ENCODE results near the gene PDPR. TPM values are rescaled to one million over a fixed set of nuclear protein-coding genes. Genes with fewer than 3 reads are reported as not detected.
"Not testable (repeated sequence)": the region's sequence is repeated elsewhere in the genome, so short reads cannot be mapped to it uniquely, and the experiment has no call there.

Gene PDPR
- total and polyA plus RNA-seq, 2 experiments from 2014 or later: 8.7 to 35.0 TPM

DNA sequence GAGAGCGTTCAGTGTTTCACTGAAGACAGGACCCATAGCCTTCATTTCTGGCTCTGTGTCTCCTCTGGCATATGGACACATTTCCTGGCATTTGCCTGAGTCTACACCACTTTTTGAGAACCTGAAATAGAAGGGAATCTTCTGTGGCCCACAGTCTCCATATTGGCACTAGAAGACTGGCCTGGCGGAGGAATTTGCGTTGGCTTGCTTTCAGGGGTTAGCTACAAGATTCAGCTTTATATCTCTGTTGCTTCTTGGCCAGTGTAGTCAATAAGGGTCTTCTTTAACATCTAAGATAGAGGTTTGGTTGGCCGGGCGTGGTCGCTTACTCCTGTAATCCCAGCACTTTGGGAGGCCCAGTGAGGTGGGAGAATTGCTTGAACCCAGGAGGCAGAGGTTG, 46.7 kb downstream of the PDPR start:
- H3K4me1 ChIP-seq (ENCODE audit: low read depth): no peaks in the 10 kb centered on the region
- H3K27ac ChIP-seq: no peak overlapping the region
- no peak for DNase-seq (ENCODE audit: low read depth in 1 of 2, low spot score in 1 of 2)
- H3K4me3 ChIP-seq: no peak overlapping the region
- no peaks in the 10 kb centered on the region for H3K27me3 ChIP-seq
- peaks cover 19% of the 10 kb centered on the region for H3K36me3 ChIP-seq
- no peaks in the 10 kb centered on the region for H3K9me3 ChIP-seq (ENCODE audit: low read depth)
- TF ChIP-seq, protein P1, sequence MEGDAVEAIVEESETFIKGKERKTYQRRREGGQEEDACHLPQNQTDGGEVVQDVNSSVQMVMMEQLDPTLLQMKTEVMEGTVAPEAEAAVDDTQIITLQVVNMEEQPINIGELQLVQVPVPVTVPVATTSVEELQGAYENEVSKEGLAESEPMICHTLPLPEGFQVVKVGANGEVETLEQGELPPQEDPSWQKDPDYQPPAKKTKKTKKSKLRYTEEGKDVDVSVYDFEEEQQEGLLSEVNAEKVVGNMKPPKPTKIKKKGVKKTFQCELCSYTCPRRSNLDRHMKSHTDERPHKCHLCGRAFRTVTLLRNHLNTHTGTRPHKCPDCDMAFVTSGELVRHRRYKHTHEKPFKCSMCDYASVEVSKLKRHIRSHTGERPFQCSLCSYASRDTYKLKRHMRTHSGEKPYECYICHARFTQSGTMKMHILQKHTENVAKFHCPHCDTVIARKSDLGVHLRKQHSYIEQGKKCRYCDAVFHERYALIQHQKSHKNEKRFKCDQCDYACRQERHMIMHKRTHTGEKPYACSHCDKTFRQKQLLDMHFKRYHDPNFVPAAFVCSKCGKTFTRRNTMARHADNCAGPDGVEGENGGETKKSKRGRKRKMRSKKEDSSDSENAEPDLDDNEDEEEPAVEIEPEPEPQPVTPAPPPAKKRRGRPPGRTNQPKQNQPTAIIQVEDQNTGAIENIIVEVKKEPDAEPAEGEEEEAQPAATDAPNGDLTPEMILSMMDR (IDR thresholded peaks at IDR 0.05; ENCODE audit: low read depth, low read length): no peak

DNA sequence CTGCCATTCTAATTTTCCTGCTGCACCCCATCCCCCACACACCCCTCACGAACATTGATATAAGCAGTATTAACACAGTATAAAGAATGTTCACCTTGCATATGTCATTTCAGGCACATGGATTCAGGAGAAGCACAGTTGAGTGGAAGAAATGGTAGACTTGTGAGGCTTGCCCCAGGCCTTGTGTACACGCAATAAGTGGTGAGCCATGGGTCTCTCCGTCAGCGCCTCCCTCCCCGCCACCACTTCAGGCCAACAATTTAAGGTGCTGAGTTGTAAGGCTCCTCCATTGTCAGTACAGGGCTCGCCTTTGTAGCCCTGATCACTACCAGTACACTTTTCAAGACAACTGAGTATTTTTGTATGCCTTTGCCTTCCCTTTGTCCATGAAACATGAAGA, 47.2 kb downstream of the PDPR start:
- H3K9me3 ChIP-seq (ENCODE audit: low read depth): no peaks in the 10 kb centered on the region
- H3K4me3 ChIP-seq: no peak overlapping the region
- DNase-seq (ENCODE audit: low read depth in 1 of 2, low spot score in 1 of 2): no peak
- H3K36me3 ChIP-seq: peaks cover 17% of the 10 kb centered on the region
- TF ChIP-seq, protein P1 (IDR thresholded peaks at IDR 0.05; ENCODE audit: low read depth, low read length): no peak
- no peak overlapping the region for H3K27ac ChIP-seq
- no peaks in the 10 kb centered on the region for H3K4me1 ChIP-seq (ENCODE audit: low read depth)
- no peaks in the 10 kb centered on the region for H3K27me3 ChIP-seq

DNA sequence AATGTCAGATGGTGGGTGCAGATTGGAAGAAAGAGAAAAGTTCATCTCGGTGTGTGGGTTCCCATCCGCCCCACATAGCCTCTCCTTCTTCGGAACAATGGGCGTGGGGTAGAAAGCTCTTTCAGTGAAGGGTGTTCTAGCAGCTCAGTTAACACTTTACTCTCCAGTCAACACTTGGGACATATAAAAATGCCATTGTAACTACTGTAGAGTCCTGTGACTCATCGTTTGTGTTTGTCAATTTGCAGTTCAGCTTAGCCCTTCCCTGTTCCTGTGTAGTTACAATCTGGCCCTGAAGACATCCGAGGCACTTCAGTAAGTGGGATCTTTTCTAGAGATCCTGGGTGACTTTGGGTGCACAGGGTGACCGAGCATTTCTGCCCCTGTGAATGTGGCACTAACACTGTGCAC, 47.9 kb downstream of the PDPR start:
- H3K36me3 ChIP-seq: peaks cover 12% of the 10 kb centered on the region

DNA sequence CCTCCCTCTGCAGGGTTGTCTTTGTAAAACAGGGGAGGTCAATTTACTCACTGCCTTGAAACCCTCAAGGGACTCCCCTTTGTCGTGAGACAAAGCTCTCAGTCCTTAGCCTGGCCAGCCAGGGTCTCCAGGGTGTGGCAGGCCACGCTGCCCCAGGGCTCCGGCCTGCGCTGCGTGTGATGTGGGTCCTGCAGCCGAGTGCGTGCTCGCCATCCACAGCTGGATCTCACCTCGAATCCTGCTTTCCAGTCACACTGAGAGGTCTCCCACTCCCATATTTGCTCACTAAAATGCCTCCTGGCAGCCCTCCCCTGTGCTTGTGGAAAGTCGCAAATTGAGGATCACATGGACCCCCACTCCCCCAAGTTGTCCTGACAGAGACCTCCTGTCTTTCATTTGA, 49.5 kb downstream of the PDPR start:
- H3K4me1 ChIP-seq (ENCODE audit: low read depth): no peaks in the 10 kb centered on the region
- no peaks in the 10 kb centered on the region for H3K27me3 ChIP-seq
- no peak overlapping the region for H3K27ac ChIP-seq
- H3K9me3 ChIP-seq (ENCODE audit: low read depth): no peaks in the 10 kb centered on the region
- peaks cover 7% of the 10 kb centered on the region for H3K36me3 ChIP-seq
- TF ChIP-seq, protein P1 (IDR thresholded peaks at IDR 0.05; ENCODE audit: low read depth, low read length): no peak
- no peak overlapping the region for H3K4me3 ChIP-seq
- no peak for DNase-seq (ENCODE audit: low read depth in 1 of 2, low spot score in 1 of 2)

More for the DNA sequence above, 47.9 kb downstream of the PDPR start:
- H3K4me1 ChIP-seq (ENCODE audit: low read depth): no peaks in the 10 kb centered on the region
- H3K27me3 ChIP-seq: no peaks in the 10 kb centered on the region
- H3K27ac ChIP-seq: no peak overlapping the region
- TF ChIP-seq, protein P1 (IDR thresholded peaks at IDR 0.05; ENCODE audit: low read depth, low read length): no peak
- DNase-seq (ENCODE audit: low read depth in 1 of 2, low spot score in 1 of 2): peak in 1 of 2 donors; percentile 34
- no peak overlapping the region for H3K4me3 ChIP-seq
- H3K9me3 ChIP-seq (ENCODE audit: low read depth): no peaks in the 10 kb centered on the region

DNA sequence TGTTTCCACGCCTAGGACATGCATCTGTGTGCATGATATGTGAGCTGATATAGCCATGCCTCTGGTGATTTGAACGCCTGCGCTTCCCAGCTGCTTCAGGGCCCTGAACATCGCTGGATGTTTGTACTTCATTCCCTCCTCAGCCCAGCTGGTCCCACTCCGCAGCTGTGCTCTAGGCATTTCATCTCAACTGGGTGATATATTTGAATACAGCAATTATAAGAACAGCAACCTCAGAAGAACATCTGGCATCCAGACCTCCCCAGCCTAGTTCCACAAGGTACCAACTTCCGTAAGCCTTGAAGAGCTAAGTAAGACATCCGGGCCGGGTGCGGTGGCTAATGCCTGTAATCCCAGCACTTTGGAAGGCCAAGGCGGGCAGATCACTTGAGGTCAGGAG, 52.6 kb downstream of the PDPR start:
- not testable (repeated sequence) for H3K4me1 ChIP-seq (ENCODE audit: low read depth); H3K36me3 ChIP-seq; H3K27ac ChIP-seq; DNase-seq (ENCODE audit: low read depth in 1 of 2, low spot score in 1 of 2); H3K27me3 ChIP-seq; H3K9me3 ChIP-seq (ENCODE audit: low read depth); H3K4me3 ChIP-seq

DNA sequence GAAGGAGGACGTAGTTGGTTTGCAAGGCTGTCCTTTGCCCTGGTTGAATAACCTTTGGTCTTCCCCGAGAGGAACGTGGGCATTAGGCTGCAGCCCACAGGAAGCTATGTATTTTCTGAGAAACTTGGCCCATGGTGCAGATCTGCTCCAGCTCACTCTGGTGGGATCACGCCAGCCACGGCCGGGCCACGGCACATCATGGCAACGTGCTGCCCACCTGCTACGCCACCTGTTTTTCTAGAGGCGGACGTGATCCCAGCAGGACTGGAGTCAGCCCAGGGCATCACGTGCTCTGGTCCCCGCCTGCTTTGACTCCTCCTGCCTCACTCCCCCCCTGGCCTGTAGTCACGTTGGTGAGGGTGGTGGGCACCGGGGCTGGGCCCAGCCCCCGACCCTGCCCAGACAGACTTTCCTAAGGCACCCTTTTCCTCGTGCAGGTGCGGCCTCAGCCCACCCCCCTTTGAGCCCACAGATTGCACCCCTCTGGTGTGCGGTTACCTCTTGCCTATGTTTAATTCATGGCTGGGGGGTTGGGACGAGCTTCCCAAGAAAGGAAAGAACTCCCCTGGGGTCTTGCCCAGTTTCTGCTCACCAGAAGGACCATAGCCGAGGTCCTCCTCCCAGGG, 59.2 kb downstream of the PDPR start, which contains the start of gene CLEC18C:
Gene CLEC18C (plus strand): TSS at position 576 of the 626 bp plus-strand sequence. CDS start 492 bp downstream, outside the sequence.
- not testable (repeated sequence) for H3K27me3 ChIP-seq; H3K4me1 ChIP-seq (ENCODE audit: low read depth); DNase-seq (ENCODE audit: low read depth in 1 of 2, low spot score in 1 of 2); H3K27ac ChIP-seq; H3K4me3 ChIP-seq; H3K9me3 ChIP-seq (ENCODE audit: low read depth); H3K36me3 ChIP-seq

DNA sequence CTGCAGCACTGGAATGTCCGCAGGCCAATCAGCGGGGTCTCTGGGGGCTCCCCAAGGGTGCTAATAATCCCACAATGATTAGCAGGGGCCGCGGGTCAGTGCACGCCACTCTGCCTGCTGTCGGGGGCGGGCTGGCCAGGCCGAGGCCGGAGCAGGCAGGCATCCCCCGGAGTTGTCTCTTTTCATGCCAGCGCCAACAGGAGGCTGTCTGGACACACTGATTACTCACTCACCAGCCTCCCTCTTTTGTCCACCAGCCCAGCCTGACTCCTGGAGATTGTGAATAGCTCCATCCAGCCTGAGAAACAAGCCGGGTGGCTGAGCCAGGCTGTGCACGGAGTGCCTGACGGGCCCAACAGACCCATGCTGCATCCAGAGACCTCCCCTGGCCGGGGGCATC, 59.8 kb downstream of the PDPR start:
- H3K9me3 ChIP-seq (ENCODE audit: low read depth); H3K27me3 ChIP-seq; H3K4me3 ChIP-seq; DNase-seq (ENCODE audit: low read depth in 1 of 2, low spot score in 1 of 2); H3K36me3 ChIP-seq; H3K27ac ChIP-seq; H3K4me1 ChIP-seq (ENCODE audit: low read depth): not testable (repeated sequence)

DNA sequence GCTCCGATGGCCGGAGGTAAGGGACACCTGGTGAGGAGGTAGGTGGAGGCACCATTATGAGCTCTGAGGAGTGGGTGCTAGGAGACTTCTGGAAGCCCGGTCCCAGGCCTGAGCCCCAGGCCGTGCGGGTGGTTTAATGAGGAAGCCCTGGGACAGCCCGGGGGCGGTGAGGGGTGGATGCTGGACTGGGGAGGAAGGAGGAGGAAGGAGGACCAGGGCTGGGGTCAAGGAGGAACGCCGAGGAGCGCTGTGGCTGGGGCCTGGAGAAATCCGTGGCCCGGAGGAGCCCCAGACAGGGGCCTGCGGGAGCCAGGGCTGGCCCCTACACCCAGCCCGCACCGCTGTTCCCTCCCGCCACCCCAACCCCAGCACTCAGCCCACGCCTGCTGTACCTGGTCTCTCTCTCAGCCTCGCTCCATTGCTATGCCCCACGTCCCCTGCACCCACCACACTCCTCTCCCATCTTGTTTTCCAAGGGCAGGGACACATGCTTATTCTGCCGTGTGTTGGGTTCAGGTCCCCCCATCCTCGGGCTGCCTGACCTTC, 60.3 kb downstream of the PDPR start:
- not testable (repeated sequence) for H3K27ac ChIP-seq; H3K27me3 ChIP-seq; H3K4me1 ChIP-seq (ENCODE audit: low read depth); DNase-seq (ENCODE audit: low read depth in 1 of 2, low spot score in 1 of 2); H3K9me3 ChIP-seq (ENCODE audit: low read depth); H3K4me3 ChIP-seq; H3K36me3 ChIP-seq

DNA sequence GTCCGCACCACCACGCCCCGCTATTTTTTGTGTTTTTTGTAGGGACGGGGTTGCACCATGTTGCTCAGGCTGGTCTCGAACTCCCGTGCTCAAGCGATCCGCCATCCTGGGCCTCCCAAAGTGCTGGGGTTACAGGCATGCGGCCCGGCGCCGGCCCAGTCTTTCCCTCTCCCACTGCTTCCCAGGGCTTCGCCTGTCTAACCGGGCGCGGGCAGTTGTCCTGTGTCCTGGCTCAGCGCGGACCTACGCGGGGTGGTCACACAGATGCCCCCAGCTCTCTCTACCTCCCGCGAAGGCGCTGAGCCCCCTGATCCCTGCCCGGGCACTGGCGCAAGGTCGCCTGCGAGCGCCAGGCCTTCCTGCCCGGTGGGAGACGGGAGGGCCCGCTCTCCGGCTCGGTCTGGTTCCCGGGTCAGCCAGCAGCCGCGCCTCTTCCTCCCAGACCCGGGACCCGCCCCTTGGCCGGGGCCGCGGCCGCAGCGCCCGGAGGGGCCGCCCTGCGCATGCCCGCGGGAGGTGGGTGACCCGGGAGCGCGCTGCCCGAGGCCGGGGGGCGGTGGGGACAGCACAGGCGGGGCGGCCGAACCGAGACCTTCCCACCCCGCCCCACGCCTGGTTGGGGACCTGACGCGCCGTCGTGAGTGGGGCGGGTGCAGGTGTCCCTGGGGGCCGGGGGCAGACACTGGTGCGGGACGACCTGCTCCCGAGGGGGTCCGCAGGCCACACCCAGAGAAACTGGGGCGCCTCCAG, 73.9 kb downstream of the PDPR start:
- H3K27ac ChIP-seq; H3K36me3 ChIP-seq; H3K4me1 ChIP-seq (ENCODE audit: low read depth); H3K9me3 ChIP-seq (ENCODE audit: low read depth); DNase-seq (ENCODE audit: low read depth in 1 of 2, low spot score in 1 of 2); H3K27me3 ChIP-seq: not testable (repeated sequence)
- H3K4me3 ChIP-seq: peak overlapping the region; percentile 24

DNA sequence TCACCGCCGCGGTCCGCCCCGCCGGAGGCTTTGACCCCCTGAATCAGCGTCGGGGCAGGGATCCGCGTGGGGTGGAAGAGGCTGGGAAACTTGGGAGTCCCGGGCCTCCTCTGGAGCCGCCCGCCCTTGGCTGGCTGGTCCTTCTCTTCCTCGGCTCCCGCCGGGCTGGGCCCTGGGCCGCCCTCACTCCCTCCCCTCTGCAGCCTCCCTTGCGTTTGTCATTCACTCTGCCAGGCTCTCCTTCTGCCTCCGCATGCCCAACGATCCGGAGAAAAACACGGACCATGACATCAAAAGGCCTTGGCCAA, 74.4 kb downstream of the PDPR start:
- not testable (repeated sequence) for H3K27ac ChIP-seq; H3K27me3 ChIP-seq; H3K4me1 ChIP-seq (ENCODE audit: low read depth); H3K36me3 ChIP-seq; H3K9me3 ChIP-seq (ENCODE audit: low read depth); DNase-seq (ENCODE audit: low read depth in 1 of 2, low spot score in 1 of 2)
- peak overlapping the region; percentile 24 for H3K4me3 ChIP-seq
